NCI-H1417 (cell line): ENCODE data around the gene ZC3H13.

Experiments
- DNase-seq, 3 experiments: peaks; one replicate each; lab custom pipeline; 2025; lab: John Stamatoyannopoulos, UW

The ZC3H13 gene

DNA sequence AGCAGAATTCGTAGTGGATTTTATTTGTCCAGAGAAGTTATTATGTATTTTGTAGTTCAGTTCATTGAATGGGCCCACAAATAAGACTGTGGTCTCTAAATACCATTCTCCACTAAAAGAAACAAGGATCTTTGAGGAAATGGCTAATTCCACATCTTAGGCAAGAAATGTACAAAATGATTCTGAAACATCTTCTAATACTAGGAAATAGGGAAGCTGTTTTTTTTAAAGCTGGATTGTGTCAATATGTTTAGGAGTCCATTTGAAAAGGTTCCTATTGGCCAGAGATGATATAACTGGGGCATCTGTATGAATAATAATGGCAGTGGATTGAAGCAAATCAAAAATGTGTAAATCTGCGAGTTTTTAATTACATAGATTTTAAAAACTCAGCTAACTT is 112.5 kb downstream of the ZC3H13 start:
- no peak for DNase-seq

DNA sequence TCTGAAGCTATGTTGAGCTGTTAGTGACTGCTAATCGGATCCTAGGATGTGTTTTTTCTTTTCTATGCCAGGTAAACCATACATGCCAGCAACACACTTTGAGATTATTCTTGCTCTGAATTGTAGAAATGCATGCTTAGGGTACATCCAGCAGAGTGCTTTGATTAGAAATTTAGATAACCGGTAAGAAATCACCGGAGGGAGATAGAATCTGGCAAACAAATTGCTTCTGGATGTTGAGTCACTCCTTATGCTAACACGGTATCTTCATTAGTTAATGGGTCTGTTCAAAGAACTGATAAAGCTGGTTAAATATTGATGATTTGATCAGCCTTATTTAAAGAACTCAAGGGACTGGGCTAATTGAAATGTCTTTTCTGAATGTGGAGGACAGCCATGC is 115.9 kb downstream of the ZC3H13 start:
- no peak for DNase-seq

DNA sequence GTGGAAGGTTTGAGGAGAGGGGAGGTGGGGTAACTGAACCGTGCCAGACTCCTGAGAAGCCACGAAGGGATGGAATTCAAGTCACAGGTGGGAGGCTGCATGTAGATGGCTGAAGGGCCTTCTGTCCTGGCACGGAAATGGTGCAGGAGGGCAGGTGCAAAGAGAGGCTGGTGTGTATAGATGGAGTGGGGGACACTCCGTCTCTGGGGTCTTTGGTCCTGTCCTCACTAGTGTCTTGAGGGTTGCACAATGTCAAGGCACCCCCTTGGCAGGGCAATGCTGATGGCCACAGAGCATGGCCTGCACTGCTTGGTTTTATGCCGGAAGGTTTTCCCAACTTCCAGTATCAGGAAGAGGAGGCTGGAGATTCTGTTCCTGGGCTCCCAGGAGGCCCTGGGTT is 118.3 kb downstream of the ZC3H13 start:
- DNase-seq = no peak

DNA sequence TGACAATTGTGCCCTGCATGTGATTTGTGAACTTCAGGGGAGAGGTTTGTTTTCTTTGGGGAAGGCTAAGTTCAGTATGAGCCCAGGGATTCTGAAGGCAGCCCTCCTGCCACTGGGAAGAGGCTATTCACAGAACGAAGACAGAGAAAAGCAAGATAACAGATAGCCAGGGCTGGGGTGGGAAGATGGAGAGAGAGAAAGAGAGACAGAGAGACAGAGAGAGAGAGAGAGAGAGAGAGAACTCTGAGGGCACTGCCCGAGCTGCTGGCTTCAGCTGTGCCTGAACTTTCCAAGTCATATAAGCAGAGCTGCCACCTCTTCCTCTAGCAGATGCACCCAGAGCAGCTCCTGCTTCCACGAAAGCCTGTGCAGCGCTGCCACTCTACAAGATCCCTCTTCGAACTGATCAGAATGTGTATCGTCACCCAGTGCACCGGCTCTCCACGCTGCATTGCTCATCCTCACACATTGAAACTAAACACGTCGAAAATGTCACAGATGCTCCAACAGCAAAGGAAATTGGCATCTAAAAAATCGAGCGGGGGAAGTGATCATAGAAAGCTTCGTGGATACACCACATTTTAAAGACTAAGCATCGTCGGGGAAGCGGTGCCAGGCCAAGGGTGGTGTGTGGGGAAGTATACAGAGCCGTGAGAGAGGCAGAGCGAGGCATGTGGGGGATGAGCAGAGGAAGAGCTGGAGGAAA is 119.2 kb downstream of the ZC3H13 start:
- no peak for DNase-seq

DNA sequence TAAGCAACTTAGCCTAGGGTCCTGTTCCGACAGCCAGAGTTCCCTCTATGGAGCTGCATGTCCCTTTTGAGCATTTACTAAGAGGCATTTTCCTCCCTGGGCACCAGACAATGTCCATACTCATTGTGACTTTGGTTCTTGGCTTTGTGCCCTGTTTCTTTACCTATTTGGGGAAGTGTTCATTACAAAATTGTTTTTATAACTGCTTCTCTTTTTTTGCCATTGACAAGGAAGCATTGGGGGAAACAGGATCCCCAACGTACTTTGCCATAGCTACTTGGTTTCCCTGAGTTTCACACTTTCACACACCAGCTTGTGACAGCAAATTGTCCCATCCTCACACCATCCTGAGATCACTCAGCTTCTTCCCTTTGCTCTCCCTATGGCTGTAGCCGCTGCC is 119.9 kb downstream of the ZC3H13 start:
- DNase-seq = no peak

DNA sequence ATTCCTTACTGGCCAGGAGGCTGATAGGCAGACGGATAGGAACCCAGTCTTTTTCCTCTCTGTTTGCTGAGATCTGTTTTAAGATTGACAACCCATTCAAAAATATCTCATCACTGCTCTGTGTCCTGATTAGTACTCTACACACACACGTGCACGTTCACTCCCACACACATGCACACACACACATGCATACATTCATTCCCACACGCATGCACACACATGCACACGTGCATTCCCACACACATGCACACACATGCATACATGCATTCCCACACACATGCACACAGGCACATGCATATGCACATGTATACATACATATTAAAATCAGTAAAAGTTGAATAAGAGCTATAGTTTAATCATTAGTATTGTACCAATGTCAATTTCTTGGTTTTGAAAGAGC is 120.4 kb downstream of the ZC3H13 start:
- DNase-seq = no peak

DNA sequence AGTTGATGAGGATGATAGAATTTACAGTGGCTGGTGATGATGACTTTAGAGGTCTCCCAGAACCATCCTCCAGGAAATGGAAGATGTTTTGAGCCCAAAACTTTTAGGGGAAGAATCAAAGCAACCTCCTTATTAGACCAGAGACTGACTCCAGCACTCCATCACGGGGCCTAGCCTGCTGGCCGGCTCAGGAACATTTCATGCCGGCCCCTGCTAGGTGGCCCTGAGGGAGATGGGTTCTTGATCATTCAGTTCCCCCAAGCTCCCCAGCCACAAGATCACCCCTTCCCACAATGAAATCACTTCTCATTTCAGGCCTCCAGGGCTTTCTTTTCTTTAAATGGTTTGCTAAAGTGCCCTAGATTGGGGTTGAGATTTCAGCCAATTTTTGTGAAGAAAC is 121.3 kb downstream of the ZC3H13 start:
- no peak for DNase-seq

DNA sequence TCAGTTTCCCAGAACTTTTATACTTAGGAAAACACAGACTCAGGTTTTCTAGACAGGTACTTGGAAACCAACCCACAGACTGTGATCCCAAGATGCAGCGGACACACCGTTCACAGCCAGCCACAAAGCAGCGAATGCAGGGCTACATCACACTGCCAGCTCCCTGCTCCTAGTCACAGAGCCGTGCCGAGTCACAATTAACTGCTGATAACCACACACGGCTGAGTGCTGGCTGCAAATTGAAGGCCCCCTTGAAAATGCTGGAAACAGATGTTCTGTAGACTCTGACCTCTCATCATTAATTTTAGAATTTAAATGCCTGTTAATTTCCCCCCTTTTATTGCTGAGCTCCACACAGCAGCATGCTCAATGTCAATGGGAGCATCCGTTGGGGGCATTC is 122.4 kb downstream of the ZC3H13 start:
- no peak for DNase-seq

DNA sequence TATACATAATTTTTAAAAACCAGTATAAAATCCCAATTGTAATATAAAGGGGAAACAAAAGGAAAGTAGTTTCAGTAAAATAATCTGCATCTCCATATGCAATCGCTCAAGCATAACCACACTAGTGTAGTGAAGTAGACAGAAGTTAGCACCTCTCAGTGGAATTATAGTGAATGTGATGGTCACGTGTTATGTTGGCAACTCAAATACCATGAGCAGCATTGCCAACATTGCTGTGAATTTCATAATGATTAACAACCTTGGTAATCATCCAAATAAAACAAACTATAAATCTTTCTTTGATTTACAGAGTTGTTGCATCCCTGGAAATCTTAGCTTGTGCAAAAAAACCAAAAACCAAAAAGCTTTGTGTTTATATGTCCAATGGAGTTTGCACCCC is 123.7 kb downstream of the ZC3H13 start:
- DNase-seq = no peak

DNA sequence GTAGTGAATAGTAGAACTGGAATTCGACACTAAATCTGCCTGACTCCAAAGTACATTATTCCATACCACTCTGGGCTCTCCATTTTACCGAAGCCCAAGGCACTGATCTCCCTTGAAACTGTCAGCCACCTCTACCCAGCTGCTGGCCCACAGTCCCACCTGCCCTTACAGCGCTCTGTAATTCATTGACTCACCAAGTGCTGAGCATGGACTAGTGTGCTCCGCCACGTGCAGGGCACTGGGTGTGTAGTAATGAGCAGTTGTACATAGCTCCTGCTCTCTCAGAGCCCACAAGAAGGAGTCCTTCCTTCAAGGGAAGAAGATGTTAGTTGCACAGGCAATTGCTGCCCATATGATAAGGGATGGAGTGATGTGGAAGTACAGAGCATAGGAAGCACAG is 124.4 kb downstream of the ZC3H13 start:
- DNase-seq = no peak

DNA sequence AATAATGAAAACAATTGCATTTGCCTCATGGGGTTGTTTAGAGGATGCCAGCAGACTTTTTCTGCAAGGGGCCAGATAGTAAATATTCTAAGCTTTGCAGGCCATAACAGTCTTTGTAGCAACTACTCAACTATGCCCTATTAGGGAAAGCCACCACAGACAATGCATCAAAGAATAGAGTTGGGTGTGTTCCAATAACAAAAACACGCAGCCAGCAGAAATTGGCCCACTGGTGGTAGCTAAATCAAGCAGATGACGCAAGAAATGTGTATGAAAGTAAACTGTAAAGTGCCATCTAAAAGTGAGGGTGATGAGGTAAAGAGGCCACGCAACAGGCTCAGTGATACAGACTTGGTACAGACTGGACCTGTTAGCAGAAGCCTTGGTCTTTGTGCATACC is 125.8 kb downstream of the ZC3H13 start:
- no peak for DNase-seq

DNA sequence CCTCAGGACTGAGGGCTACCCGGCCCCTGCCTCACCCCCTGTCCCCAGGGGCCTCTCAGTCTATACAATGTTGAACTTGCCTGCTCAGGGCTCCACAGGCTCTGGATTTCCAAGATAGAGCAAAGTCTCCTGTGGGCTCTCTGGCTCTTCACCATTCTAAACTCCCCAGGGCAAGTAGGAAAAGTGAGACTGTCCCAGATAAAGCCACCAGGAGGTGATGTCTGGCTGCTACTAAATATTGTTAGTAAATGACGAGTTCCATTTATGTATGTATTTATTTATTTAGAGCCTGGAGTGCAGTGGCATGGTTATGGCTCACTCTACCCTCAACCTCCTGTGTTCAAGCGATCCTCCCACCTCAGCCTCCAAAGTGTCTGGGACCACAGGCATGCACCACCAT is 127.4 kb downstream of the ZC3H13 start:
- no peak for DNase-seq

DNA sequence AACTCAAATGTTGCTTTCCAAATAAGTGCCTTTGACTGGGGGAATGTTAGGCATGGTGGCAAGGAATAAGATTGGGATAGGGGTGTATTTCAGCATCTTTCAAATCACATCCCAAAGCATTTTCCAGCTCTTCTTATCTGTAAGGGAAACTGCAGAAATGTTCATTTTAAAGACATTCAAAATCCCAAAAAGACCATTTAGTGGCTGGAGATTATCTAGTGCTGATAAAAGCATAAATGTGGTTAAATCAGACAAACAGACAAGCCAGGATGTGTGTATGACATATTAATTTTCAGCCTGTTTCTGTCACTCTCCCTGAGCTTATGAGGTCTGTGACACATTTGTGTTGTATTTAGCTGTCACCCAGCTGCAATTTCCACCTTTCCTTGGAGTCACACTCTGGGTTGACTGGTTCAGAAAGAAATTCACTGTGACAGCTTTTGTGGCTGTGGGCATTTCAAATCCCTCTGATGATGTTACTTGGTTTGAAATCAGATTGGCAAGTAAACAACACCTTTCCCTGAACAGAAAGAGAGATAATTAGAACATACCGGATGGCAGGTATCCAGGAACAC is 131.3 kb downstream of the ZC3H13 start:
- no peak for DNase-seq

DNA sequence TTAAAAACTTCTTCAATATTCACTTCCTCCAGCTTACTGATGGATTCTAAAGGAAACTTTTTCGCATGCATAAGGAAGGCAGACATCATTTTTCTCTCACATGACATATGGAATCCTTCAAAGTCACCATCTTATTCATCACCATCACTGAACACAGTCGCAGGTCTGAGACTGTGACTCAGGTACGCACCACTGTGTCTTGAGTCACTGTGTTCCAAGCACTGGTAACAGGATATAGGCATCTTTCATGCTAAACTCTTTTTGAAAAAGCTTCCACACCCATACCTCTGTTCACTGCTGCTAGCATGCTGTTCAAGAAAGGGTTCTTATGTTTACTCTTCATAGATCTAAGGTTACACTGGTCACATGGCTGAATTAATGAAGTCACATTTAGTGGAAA is 133.9 kb downstream of the ZC3H13 start:
- DNase-seq = no peak

DNA sequence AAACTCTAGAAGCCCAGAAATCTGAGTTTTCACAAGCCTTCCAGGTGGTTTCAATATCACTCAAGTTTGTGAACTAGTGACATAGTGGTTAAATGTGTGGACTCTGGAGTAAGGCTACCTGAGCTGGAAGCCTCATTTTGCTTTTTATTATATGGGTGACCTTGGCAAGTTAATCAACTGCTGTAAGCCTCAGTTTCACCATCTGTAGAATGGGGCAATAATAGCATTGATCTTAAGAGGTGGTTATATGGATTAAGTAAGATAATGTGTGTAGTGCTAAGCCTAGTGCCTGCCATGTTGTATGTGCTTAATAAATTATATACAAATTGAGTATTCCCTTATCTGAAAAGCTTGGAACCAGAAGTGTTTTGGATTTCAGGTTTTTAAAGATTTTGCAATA is 135.5 kb downstream of the ZC3H13 start:
- DNase-seq = no peak

DNA sequence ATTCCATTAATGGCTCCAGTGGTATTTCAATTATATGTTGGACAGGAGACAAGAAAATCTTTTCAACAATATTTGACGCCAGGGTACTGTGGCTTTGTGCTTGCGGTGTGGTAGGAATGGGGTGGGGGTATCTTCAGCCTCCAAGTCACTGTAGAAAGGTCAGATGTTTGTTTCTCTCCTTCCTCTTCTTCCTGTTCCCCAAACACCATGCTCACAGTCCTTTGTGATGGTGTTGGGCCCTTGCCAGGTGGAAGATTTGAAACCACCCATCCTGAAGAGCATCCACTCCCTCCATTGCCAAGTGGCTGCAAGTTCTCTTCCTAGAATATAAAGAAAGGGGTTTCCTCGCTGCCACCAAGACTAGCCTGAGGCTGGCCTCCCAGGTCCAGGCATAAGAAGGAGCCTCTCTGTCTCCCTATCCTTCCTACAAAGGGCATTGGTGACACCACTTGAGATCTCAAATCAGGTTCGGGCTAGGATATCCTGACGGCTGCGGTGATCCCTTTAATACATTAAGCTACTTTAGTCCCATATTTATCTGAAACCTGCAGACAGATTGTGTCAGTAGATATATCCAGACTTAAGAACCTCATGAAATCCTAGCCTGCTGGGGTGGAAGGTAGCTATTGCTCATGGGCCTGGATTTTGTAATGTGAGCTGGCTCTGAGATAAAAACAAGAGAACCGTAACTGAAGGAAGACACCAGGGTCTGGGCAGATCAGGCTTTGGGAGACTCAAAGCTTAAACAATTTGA is 136.7 kb downstream of the ZC3H13 start:
- no peak for DNase-seq

DNA sequence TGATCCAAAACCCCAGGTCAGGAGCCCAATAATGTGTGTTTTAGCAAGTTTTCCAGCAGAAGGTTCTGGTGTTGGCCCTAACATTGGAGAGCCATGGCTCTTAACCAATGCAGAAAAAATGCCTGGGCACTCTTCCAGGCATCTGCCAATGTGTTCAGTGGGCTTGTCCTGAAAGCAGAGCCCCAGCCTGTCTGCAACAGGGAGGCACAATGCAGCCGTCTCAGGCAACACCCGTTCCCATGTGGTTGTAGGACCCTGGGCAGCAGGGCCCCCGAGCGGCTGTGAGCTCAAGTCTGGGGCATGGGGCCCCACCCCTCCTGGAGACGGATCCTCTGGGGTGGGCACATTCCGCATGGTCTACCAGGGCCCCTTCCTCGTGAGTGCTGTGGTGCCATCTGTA is 142.9 kb downstream of the ZC3H13 start:
- DNase-seq = no peak

DNA sequence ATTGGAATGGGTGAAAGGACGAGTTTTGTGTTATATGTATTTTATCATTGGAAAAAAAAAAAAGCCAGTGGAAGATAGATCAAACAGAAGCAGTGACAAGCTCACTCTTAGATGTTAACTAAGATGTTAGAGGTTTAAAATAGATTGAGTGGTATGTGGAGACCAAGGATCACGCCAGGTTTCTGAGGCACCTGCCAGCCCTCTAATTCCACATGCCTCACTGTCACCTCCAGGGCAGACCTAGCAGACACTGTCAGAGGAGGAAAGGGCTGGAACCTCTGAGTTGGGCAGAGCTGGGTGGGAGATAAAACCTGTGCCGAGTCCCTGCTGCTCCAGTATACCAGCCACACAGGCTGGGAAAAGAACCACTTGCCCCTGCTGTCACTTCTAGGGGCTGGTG is 143.5 kb downstream of the ZC3H13 start:
- DNase-seq = no peak

DNA sequence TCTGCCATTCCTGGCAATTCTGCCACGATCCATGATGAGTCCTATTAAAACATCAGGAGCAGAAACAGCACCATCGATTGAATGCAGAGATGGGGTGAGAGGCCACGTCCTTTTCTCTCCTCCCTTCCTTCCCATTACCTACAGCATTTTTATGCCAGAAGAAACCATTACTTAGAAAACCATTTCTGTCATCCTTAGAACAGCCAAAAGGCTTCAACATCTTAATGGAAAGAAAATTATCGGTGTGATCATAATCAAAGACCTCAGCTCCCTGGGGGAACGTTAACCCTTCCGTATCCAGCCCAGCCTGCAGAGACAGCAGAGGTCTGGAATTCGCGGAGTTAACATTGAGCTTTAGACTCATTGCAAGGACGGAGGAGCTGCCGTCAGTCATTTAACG is 145.0 kb downstream of the ZC3H13 start:
- DNase-seq = no peak
